ENCODE measurements around the gene PEAK3.

- TF ChIP-seq CTCF (conservative IDR thresholded peaks at IDR 0.05 in 1 of 2, IDR thresholded peaks at IDR 0.05 in 1 of 2; ENCODE audit: low read depth in 1 of 2, low read length in 2 of 2) (no peak), EZH2 (IDR thresholded peaks at IDR 0.05; ENCODE audit: low read length, missing control alignments) (no peak)
These were observed 21.6 kb downstream of the PEAK3 start for GRCh38 chr19:2260341-2260805.
